B cell (primary cell): Measurements from ENCODE around the gene PKIG. TPM values are rescaled to one million over a fixed set of nuclear protein-coding genes. Genes with fewer than 3 reads are reported as not detected.

Experiments used
- ATAC-seq: fragments of 200-7000 bp; cut with Tn5 transposase; one replicate; pipeline ENCODE4 v1.10.0; 2021; ENCODE audit warnings: low read depth, mild to moderate bottlenecking, moderate number of reproducible peaks, moderate library complexity
- CTCF ChIA-PET: fragments of 350-600 bp; sonication (Branson Sonifier 250); formaldehyde crosslinking; loops from one replicate; lab custom pipeline; 2021; ENCODE audit warnings: antibody characterized with exemption, inconsistent platforms; lab: Charles Lee
- POLR2A ChIA-PET: fragments of 350-600 bp; sonication (Branson Sonifier 250); formaldehyde crosslinking; loops from one replicate; lab custom pipeline; 2021; ENCODE audit warnings: antibody characterized with exemption; lab: Charles Lee
- DNase-seq: peaks from one replicate; pipeline ENCODE4 v3.0.0; 2013
- H2AFZ ChIP-seq: 2 replicates; pipeline ENCODE4 v1.6.1; 2012; ENCODE audit warnings: mild to moderate bottlenecking, low read depth, low read length; ENCODE audit not compliant: insufficient read depth, poor library complexity, severe bottlenecking
- H3K27ac ChIP-seq, 2 donors: 1 replicate in 1 of 2; 2 replicates in 1 of 2; pipeline ENCODE4 v1.5.1; 2012 to 2013; ENCODE audit warnings: low read length in 2 of 2, mild to moderate bottlenecking in 2 of 2, moderate library complexity in 1 of 2
- H3K27me3 ChIP-seq, 4 experiments: fragments of 200-600 bp in 1 of 4; sonication (generic) in 1 of 4; replicated peaks in 1 of 4; 1 replicate in 2 of 4; 2 replicates in 2 of 4; pipeline versions ENCODE4 v1.6.1 to v1.7.0; 2013 to 2016; ENCODE audit warnings: low read length in 3 of 4, mild to moderate bottlenecking in 2 of 4, mixed read lengths in 1 of 4, moderate library complexity in 1 of 4; ENCODE audit not compliant: insufficient read depth in 4 of 4, control insufficient read depth in 3 of 4; ENCODE audit errors: control extremely low read depth in 1 of 4
- H3K36me3 ChIP-seq, 2 experiments: replicated peaks in 1 of 2; 1 replicate in 1 of 2; 2 replicates in 1 of 2; pipeline versions ENCODE4 v1.6.1 to v1.7.1; 2013; ENCODE audit warnings: low read length in 1 of 2; ENCODE audit not compliant: insufficient read depth in 2 of 2, control insufficient read depth in 1 of 2; ENCODE audit errors: control extremely low read depth in 1 of 2, extremely low read depth in 1 of 2
- H3K4me1 ChIP-seq, 2 donors: fragments of 200-600 bp in 1 of 2; sonication (generic) in 1 of 2; 1 replicate in 1 of 2; 2 replicates in 1 of 2; pipeline versions ENCODE4 v1.5.1 to v1.6.1; 2013 to 2017; ENCODE audit warnings: low read length in 2 of 2; ENCODE audit not compliant: control insufficient read depth in 2 of 2, insufficient read depth in 2 of 2
- H3K4me2 ChIP-seq: replicated peaks from 2 replicates; pipeline ENCODE3; 2012; ENCODE audit warnings: mild to moderate bottlenecking, low read depth, low read length; ENCODE audit not compliant: poor library complexity, severe bottlenecking
- H3K4me3 ChIP-seq, 5 experiments: fragments of 200-600 bp in 1 of 5; sonication (generic) in 1 of 5; 1 replicate in 3 of 5; 2 replicates in 2 of 5; pipeline versions ENCODE4 v1.5.1 to v1.7.0; 2011 to 2016; ENCODE audit warnings: low read length in 4 of 5, mild to moderate bottlenecking in 4 of 5, low read depth in 2 of 5, control low read depth in 1 of 5, moderate library complexity in 1 of 5; ENCODE audit not compliant: insufficient read depth in 1 of 5; ENCODE audit errors: control extremely low read depth in 1 of 5, extremely low read depth in 1 of 5
- H3K79me2 ChIP-seq: fragments of 200-600 bp; sonication (generic); one replicate; pipeline ENCODE4 v1.6.0; 2016; ENCODE audit warnings: low read length; ENCODE audit not compliant: control insufficient read depth, insufficient read depth
- H3K9ac ChIP-seq: fragments of 200-600 bp; sonication (generic); 2 replicates; pipeline ENCODE4 v1.6.1; 2017; ENCODE audit warnings: mild to moderate bottlenecking, low read length, moderate library complexity
- H3K9me3 ChIP-seq, 3 donors: one replicate each; pipeline versions ENCODE4 v1.6.1 to v1.7.1; 2013; ENCODE audit warnings: low read length in 2 of 3; ENCODE audit not compliant: control insufficient read depth in 2 of 3, insufficient read depth in 1 of 3; ENCODE audit errors: control extremely low read depth in 1 of 3
- H4K20me1 ChIP-seq: 2 replicates; pipeline ENCODE4 v1.6.0; 2012; ENCODE audit warnings: mild to moderate bottlenecking, low read length; ENCODE audit not compliant: insufficient read depth, control insufficient read depth, poor library complexity, severe bottlenecking
- H3K27ac Mint-ChIP-seq: one replicate; pipeline ENCODE4 v1.8.0; 2021; ENCODE audit warnings: mixed read lengths
- H3K27me3 Mint-ChIP-seq: one replicate; pipeline ENCODE4 v1.8.0; 2021; ENCODE audit warnings: mixed read lengths
- H3K4me1 Mint-ChIP-seq: one replicate; pipeline ENCODE4 v1.8.0; 2021; ENCODE audit warnings: mixed read lengths
- H3K4me3 Mint-ChIP-seq: one replicate; pipeline ENCODE4 v1.8.0; 2021; ENCODE audit warnings: mixed read lengths
- H3K9me3 Mint-ChIP-seq: one replicate; pipeline ENCODE4 v1.8.0; 2022; ENCODE audit warnings: mixed read lengths; ENCODE audit not compliant: insufficient read depth
- CTCF ChIP-seq: fragments of 200-600 bp; IDR thresholded peaks from one replicate; pipeline ENCODE4 v1.8.0; 2022; ENCODE audit warnings: antibody characterized with exemption, mild to moderate bottlenecking
- EZH2 ChIP-seq: IDR thresholded peaks from 2 replicates; pipeline ENCODE4 v1.6.1; 2012; ENCODE audit warnings: borderline replicate concordance, low read depth, mild to moderate bottlenecking, moderate library complexity, low read length; ENCODE audit not compliant: insufficient read depth, poor library complexity, severe bottlenecking
- WGBS: methylation state at CpG from one replicate; pipeline ENCODE4 v1.1.5; 2013; ENCODE audit warnings: missing lambda C conversion rate; ENCODE audit not compliant: insufficient coverage; 5-methylcytosine and 5-hydroxymethylcytosine counted together
- intact Hi-C: fragments of 100-400 bp; cut with micrococcal nuclease; formaldehyde crosslinking; loops from one replicate; pipeline ENCODE4 v1.10.0; 2022
- polyA plus RNA-seq: library from polyadenylated mRNA; depleted of rRNA; stranded (reverse); fragments of >200 nt; gene quantifications from 2 replicates; pipeline ENCODE4 v1.2.3, GENCODE V29; 2012
- total RNA-seq, 2 donors: library from RNA; stranded (reverse); fragments of 120-200 nt in 1 of 2; gene quantifications; 1 replicate in 1 of 2; 2 replicates in 1 of 2; pipeline versions ENCODE4 v1.2.3 to v1.2.4, GENCODE V29; 2013 to 2022

PKIG gene
- total and polyA plus RNA-seq, 2 donors (not counting 1 experiment from before 2014, with no cell fraction given) = 128 to 168 TPM

GRCh38 chr20:44597930-44598329, 15.6 kb downstream of the PKIG start:
- CTCF ChIA-PET = interaction anchor here (0.9 to 15.8 kb wide), 8 partner anchors 11 to 122 kb away, joined by 3 to 772 read pairs (median 3); partner anchors contain the start of genes PKIG, SERINC3 and TTPAL
- POLR2A ChIA-PET = interaction anchor here (1.5 to 2.5 kb wide), 4 partner anchors 11 to 22 kb away, joined by 3 to 16 read pairs (median 8); partner anchors contain the start of gene PKIG
- Mint-ChIP-seq H3K27ac (peak overlapping the region; percentile 97), H3K4me1 (peaks cover 87% of the 10 kb centered on the region), H3K27me3 (no peaks in the 10 kb centered on the region), H3K4me3 (peak overlapping the region; percentile 75), H3K9me3 (no peaks in the 10 kb centered on the region)
- Histone ChIP-seq H3K27me3 (no peaks in the 10 kb centered on the region), H2AFZ (peak overlapping the region; percentile 38), H3K4me1 (peaks cover 94 to 100% of the 10 kb centered on the region in 2 donors), H3K4me3 (peak overlapping the region in 2 of 5 experiments; percentile 39 to 45), H3K9me3 (no peaks in the 10 kb centered on the region), H3K4me2 (peak overlapping the region; percentile 64), H4K20me1 (peaks cover 7% of the 10 kb centered on the region), H3K79me2 (peaks cover 100% of the 10 kb centered on the region), H3K27ac (peak overlapping the region; percentile 60 to 88), H3K36me3 (peaks cover 2 to 41% of the 10 kb centered on the region in 2 experiments), H3K9ac (peak overlapping the region; percentile 39)
- DNase-seq (no peak), ATAC-seq (peak; percentile 28)
- WGBS = 22% methylated on average over 3 of the region's 4 CpGs
- intact Hi-C loops = loop anchor here (2.0 kb wide), 1 partner anchor 13 kb away; no protein-coding TSS in a partner anchor
- TF ChIP-seq EZH2 (no peak), CTCF (no peak)
